ENCODE results near the gene FBXO38. TPM values are rescaled to one million over a fixed set of nuclear protein-coding genes. Genes with fewer than 3 reads are reported as not detected.

FBXO38 gene
- total RNA-seq, 1 donor from 2014 or later, result 37.7 TPM

- Mint-ChIP-seq H3K36me3 (ENCODE audit: low read depth) (peaks cover 3% of the 10 kb centered on the region), H3K27ac (ENCODE audit: unreplicated experiment) (no peak overlapping the region), H3K4me1 (ENCODE audit: low read depth) (no peaks in the 10 kb centered on the region), H3K27me3 (ENCODE audit: low read depth) (peaks cover 4% of the 10 kb centered on the region), H3K4me3 (ENCODE audit: unreplicated experiment) (no peak overlapping the region), H3K9me3 (ENCODE audit: low read depth) (peaks cover 17% of the 10 kb centered on the region)
- no peak for DNase-seq (ENCODE audit: low spot score)
- no peak for TF ChIP-seq CTCF (IDR thresholded peaks at IDR 0.05)
Measured at GRCh38 chr5:148364343-148364742, 19.4 kb upstream of the FBXO38 start.

GRCh38 chr5:148368299-148368698, 15.5 kb upstream of the FBXO38 start:
- Mint-ChIP-seq H3K27ac (ENCODE audit: unreplicated experiment) (no peak overlapping the region), H3K4me1 (ENCODE audit: low read depth) (no peaks in the 10 kb centered on the region), H3K9me3 (ENCODE audit: low read depth) (peaks cover 16% of the 10 kb centered on the region), H3K4me3 (ENCODE audit: unreplicated experiment) (no peak overlapping the region), H3K27me3 (ENCODE audit: low read depth) (peaks cover 2% of the 10 kb centered on the region), H3K36me3 (ENCODE audit: low read depth) (peaks cover 3% of the 10 kb centered on the region)
- TF ChIP-seq CTCF (IDR thresholded peaks at IDR 0.05), result no peak
- DNase-seq (ENCODE audit: low spot score), result no peak

GRCh38 chr5:148372166-148372725, 11.5 kb upstream of the FBXO38 start:
- Mint-ChIP-seq H3K27ac (ENCODE audit: unreplicated experiment) (no peak overlapping the region), H3K27me3 (ENCODE audit: low read depth) (no peaks in the 10 kb centered on the region), H3K36me3 (ENCODE audit: low read depth) (peaks cover 3% of the 10 kb centered on the region), H3K9me3 (ENCODE audit: low read depth) (peaks cover 14% of the 10 kb centered on the region), H3K4me3 (ENCODE audit: unreplicated experiment) (no peak overlapping the region), H3K4me1 (ENCODE audit: low read depth) (peaks cover 3% of the 10 kb centered on the region)
- no peak for TF ChIP-seq CTCF (IDR thresholded peaks at IDR 0.05)
- DNase-seq (ENCODE audit: low spot score), result no peak

GRCh38 chr5:148372893-148373292, 10.9 kb upstream of the FBXO38 start:
- no peak for DNase-seq (ENCODE audit: low spot score)
- no peak overlapping the region for H3K27ac Mint-ChIP-seq (ENCODE audit: unreplicated experiment)
- H3K36me3 Mint-ChIP-seq (ENCODE audit: low read depth), result peaks cover 3% of the 10 kb centered on the region
- H3K9me3 Mint-ChIP-seq (ENCODE audit: low read depth), result peaks cover 10% of the 10 kb centered on the region
- no peaks in the 10 kb centered on the region for H3K27me3 Mint-ChIP-seq (ENCODE audit: low read depth)
- no peak overlapping the region for H3K4me3 Mint-ChIP-seq (ENCODE audit: unreplicated experiment)
- peaks cover 3% of the 10 kb centered on the region for H3K4me1 Mint-ChIP-seq (ENCODE audit: low read depth)
- TF ChIP-seq CTCF (IDR thresholded peaks at IDR 0.05), result no peak

- H3K4me3 Mint-ChIP-seq (ENCODE audit: unreplicated experiment), result no peak overlapping the region
- TF ChIP-seq CTCF (IDR thresholded peaks at IDR 0.05), result peak; percentile 82
- no peaks in the 10 kb centered on the region for H3K36me3 Mint-ChIP-seq (ENCODE audit: low read depth)
- H3K27me3 Mint-ChIP-seq (ENCODE audit: low read depth), result no peaks in the 10 kb centered on the region
- DNase-seq (ENCODE audit: low spot score), result no peak
- H3K4me1 Mint-ChIP-seq (ENCODE audit: low read depth), result peaks cover 3% of the 10 kb centered on the region
- no peaks in the 10 kb centered on the region for H3K9me3 Mint-ChIP-seq (ENCODE audit: low read depth)
- H3K27ac Mint-ChIP-seq (ENCODE audit: unreplicated experiment), result no peak overlapping the region
Measured at GRCh38 chr5:148374690-148375360, 8.9 kb upstream of the FBXO38 start.
